ENCODE results near the gene MUC5AC.

DNA sequence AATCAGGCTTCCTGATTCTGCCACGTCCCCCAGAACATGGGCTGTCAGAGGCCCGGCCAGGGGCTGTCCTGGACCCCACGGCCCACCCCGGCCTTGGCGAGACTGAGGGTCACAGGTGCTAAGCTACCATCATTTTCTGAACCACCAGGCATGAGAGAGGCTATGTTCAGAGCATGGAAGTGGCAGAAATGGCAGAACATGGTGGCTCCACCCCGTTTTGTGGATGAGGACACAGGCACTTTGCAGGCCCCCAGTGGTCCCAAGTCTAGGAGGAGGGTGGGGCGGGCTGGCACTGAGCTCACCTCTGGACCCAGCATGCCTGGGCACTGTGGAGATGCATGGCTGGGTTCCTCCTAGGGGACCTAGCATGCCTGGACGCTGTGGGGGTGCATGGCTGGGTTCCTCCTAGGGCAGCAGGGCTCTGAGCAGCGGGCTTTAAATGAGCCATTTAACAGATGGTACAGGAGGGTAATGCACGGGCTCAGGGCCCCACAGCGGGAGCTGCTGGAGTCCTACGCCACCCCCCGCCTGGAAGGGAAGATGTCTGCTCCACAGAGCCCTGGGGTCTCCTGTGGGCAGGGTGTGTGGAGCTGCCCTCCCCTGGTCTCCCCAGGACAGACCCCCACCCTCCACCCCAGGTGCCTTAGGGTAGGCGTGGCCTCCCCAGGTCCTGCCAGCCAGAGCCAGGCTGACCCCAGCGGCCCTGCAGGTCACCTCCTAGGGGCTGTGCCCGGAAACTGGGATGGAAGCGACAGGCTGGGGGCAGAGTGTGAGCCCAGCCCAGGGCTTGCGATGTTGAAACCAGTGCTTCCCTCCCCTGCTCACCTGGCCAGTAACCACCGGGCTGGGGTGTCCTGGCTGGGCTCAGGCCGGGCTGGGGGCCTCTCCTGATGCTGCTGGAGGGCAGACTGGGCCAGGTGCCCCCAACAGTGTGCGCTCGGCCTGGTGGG, 6.1 kb upstream of the MUC5AC start:
- TF ChIP-seq, protein P1, sequence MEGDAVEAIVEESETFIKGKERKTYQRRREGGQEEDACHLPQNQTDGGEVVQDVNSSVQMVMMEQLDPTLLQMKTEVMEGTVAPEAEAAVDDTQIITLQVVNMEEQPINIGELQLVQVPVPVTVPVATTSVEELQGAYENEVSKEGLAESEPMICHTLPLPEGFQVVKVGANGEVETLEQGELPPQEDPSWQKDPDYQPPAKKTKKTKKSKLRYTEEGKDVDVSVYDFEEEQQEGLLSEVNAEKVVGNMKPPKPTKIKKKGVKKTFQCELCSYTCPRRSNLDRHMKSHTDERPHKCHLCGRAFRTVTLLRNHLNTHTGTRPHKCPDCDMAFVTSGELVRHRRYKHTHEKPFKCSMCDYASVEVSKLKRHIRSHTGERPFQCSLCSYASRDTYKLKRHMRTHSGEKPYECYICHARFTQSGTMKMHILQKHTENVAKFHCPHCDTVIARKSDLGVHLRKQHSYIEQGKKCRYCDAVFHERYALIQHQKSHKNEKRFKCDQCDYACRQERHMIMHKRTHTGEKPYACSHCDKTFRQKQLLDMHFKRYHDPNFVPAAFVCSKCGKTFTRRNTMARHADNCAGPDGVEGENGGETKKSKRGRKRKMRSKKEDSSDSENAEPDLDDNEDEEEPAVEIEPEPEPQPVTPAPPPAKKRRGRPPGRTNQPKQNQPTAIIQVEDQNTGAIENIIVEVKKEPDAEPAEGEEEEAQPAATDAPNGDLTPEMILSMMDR (IDR thresholded peaks at IDR 0.05; ENCODE audit: borderline replicate concordance, extremely low read depth, low read length, poor library complexity, severe bottlenecking) = no peak
- no peak for TF ChIP-seq EZH2 (IDR thresholded peaks at IDR 0.05; ENCODE audit: borderline replicate concordance, low read depth, low read length, severe bottlenecking)

All from DND-41 (cell line).